Measurements from ENCODE around the gene FHOD3.

GRCh38 chr18:36299015-36299414, 1.5 kb downstream of the FHOD3 start:
- TF ChIP-seq CTCF (IDR thresholded peaks at IDR 0.05) (no peak), POLR2A (IDR thresholded peaks at IDR 0.05) (no peak)
